ENCODE data around the gene TMEM69. TPM values are rescaled to one million over a fixed set of nuclear protein-coding genes. Genes with fewer than 3 reads are reported as not detected.

TMEM69 gene
- total RNA-seq, 4 donors from 2014 or later, result 10.4 to 17.4 (median 13.6) TPM

- DNase-seq, result no peak
- no peaks in the 10 kb centered on the region for H3K27me3 ChIP-seq
- intact Hi-C loops (cut with DNase I; ENCODE audit: low total_unique reads), result no loop called here
- H3K9me3 ChIP-seq, result no peaks in the 10 kb centered on the region
- no peaks in the 10 kb centered on the region for H3K4me1 ChIP-seq
- H3K4me3 ChIP-seq, result no peak overlapping the region
- H3K27ac ChIP-seq, result no peak overlapping the region
- H3K36me3 ChIP-seq, result no peaks in the 10 kb centered on the region
- TF ChIP-seq CTCF (IDR thresholded peaks at IDR 0.05) (no peak), POLR2A (IDR thresholded peaks at IDR 0.05) (no peak)
These were observed 27.6 kb upstream of the TMEM69 start for GRCh38 chr1:45660336-45660735.

GRCh38 chr1:45666836-45667235 is 21.1 kb upstream of the TMEM69 start:
- no peaks in the 10 kb centered on the region for H3K36me3 ChIP-seq
- no peak overlapping the region for H3K27ac ChIP-seq
- H3K4me1 ChIP-seq, result peaks cover 0 to 14% of the 10 kb centered on the region in 2 donors
- DNase-seq, result no peak
- intact Hi-C loops (cut with DNase I; ENCODE audit: low total_unique reads), result no loop called here
- H3K4me3 ChIP-seq, result no peak overlapping the region
- TF ChIP-seq POLR2A (IDR thresholded peaks at IDR 0.05) (no peak), CTCF (IDR thresholded peaks at IDR 0.05) (no peak)
- no peaks in the 10 kb centered on the region for H3K27me3 ChIP-seq
- no peaks in the 10 kb centered on the region for H3K9me3 ChIP-seq

GRCh38 chr1:45667321-45668111 is 20.5 kb upstream of the TMEM69 start:
- Histone ChIP-seq H3K27ac (no peak overlapping the region), H3K4me1 (peaks cover 0 to 14% of the 10 kb centered on the region in 2 donors), H3K36me3 (no peaks in the 10 kb centered on the region), H3K9me3 (no peaks in the 10 kb centered on the region), H3K27me3 (no peaks in the 10 kb centered on the region), H3K4me3 (no peak overlapping the region)
- DNase-seq, result no peak
- TF ChIP-seq POLR2A (IDR thresholded peaks at IDR 0.05), result no peak
- TF ChIP-seq CTCF (IDR thresholded peaks at IDR 0.05), result no peak
- intact Hi-C loops (cut with DNase I; ENCODE audit: low total_unique reads), result no loop called here

- TF ChIP-seq POLR2A (IDR thresholded peaks at IDR 0.05) (no peak), CTCF (IDR thresholded peaks at IDR 0.05) (no peak)
- Histone ChIP-seq H3K9me3 (no peaks in the 10 kb centered on the region), H3K27me3 (no peaks in the 10 kb centered on the region), H3K4me3 (no peak overlapping the region), H3K4me1 (peaks cover 0 to 14% of the 10 kb centered on the region in 2 donors), H3K27ac (no peak overlapping the region), H3K36me3 (no peaks in the 10 kb centered on the region)
- no peak for DNase-seq
- intact Hi-C loops (cut with DNase I; ENCODE audit: low total_unique reads), result no loop called here
These were observed 19.5 kb upstream of the TMEM69 start for GRCh38 chr1:45668526-45668925.

GRCh38 chr1:45669379-45669778 is 18.6 kb upstream of the TMEM69 start:
- no peak overlapping the region for H3K27ac ChIP-seq
- no peaks in the 10 kb centered on the region for H3K27me3 ChIP-seq
- intact Hi-C loops (cut with DNase I; ENCODE audit: low total_unique reads), result no loop called here
- TF ChIP-seq POLR2A (IDR thresholded peaks at IDR 0.05) (no peak), CTCF (IDR thresholded peaks at IDR 0.05) (no peak)
- H3K4me3 ChIP-seq, result no peak overlapping the region
- no peak for DNase-seq
- H3K36me3 ChIP-seq, result no peaks in the 10 kb centered on the region
- H3K4me1 ChIP-seq, result peaks cover 0 to 14% of the 10 kb centered on the region in 2 donors
- H3K9me3 ChIP-seq, result no peaks in the 10 kb centered on the region

All from uterus (tissue), 4 donors.